GM21576 (cell line): ENCODE data around the gene CHN1.

Source experiments
- ATAC-seq: cut with Tn5 transposase; IDR thresholded peaks from one replicate; pipeline ENCODE4 v1.9.1; 2021; ENCODE audit warnings: mild to moderate bottlenecking, moderate library complexity; ENCODE audit not compliant: unreplicated experiment

Gene CHN1

DNA sequence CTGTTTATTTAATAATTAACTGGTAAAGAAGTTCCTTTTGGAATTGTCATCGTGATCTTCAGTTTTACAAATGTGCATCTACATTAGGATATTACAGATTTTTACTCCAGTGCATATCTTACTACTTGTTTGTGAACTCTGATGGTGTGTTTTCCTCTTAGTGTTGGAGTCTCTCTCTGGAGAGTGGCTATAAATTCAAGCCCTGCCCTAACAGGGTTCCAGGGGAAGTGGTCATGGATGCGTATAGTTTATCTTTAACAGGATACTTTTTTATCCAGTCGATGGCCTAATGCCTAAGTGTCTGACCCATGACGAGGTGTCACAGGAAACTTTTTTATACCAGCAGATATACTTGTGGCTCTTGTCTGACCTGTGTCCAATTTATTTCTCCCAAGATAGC is 75.4 kb downstream of the CHN1 start:
- no peak for ATAC-seq

DNA sequence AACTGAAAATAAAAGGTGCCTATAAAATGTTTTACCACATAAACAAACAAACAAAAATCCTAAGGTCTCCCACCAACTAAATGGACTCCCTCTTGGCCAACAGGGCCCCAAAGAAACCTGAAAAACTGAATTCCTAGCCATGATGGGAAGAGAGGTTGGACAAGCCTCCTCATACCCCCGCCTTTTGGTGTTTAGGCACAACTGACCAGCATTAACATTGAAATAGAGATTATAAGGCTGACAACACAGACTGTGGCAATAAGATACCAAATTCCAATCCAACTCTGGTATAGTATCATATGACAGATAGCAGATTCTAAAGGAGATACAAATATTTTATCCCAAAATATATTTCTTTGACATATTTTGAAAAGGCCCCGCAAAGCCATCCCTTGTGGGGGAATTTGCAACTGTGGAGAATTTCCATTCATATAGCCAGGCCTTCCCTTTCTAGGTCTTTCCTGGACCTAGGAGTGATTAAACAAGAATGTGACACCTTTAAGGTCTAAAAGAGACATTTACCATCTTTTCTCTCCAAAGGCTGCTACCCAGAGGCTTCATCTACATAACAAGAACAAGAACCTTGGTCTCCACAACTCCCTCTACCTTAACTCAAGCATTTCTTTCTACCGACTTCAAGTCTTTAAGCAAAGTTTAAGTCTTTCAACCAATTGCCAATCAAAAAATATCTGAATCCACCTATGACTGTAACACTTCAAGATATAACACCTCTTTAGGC is 80.0 kb downstream of the CHN1 start:
- ATAC-seq: no peak

DNA sequence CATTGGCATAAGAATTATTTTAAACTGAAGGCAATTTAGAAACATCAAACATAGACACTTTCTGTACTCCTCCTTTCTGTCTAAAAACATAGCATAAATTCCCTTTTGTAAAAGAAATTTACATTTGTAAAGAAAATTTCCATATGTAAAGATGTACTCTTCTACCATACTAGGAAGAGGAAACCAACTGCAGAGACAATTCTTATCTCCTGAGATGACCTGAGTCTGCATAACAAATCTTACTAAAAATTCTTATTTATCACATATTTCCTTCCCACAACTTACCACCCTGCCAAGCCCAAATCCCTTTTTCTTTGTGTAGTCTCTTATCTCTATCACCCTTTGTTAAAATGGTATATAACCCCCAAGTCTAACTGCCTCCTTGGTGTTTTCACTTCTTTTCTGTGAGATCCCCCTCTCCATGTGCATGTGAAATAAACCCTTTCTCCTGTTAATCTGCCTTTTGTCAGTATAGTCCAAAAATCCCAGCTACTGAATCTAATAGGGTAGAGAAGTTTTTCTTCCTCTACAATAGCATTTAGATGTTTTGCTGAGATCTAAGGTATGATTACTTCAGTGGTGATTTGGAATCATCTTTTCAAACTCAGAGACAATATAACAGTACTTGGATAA is 81.0 kb downstream of the CHN1 start:
- ATAC-seq: no peak

DNA sequence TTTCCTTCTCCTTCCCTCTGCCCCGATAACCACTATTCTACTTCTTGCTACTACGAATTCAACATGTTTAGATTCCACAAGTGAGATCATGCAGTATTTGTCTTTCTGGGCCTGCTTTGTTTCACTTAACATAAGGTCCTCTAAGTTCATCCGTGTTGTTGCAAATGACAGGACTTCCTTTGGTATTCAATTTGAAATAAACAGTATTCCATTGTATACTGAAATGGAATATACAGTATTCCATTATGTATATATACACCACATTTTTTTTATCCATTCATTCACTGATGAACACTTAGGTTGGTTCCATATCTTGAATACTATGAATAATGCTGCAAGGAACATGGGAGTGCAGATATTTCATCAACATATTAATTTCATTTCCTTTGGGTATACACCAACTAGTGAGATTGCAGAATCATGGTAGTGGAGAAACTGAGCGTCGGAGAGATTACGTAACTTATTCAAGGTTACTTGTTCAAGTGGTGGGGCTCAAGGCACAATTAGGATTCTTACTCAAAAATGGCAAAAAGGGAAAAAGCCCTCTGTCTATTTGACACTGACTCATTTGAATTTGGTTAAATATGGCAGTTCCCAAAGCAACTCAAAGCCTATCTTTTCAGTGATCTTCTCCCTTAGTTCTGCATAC is 85.1 kb downstream of the CHN1 start:
- no peak for ATAC-seq

DNA sequence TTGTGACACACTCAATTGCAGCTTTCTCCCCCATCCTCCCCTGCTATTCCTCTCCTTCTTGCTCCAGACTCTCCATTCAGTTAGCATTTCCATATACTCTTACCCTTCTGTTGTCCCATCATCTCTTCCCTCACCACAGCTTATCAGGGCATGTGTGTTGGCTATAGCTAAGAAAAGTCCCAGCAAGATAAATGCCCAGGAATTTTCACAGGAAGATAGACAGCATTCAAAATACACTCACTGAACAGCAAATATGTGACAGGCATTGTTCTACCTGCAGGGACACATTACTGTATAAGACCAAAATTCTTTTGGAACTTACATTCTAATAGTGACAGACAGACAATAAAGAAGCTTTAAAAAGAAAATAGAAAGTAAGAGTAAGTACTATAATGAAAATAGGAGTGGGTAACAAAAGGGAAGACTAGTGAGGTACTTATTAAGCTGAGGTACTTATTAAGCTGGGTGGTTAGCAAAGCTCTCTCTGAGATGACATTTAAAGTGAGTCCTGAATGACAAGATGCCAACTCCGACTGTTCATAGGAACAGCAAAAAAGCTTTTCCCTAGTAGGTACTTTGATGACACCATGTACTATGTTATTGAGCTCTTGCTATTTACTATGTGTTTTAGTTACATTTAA is 86.2 kb downstream of the CHN1 start:
- no peak for ATAC-seq

DNA sequence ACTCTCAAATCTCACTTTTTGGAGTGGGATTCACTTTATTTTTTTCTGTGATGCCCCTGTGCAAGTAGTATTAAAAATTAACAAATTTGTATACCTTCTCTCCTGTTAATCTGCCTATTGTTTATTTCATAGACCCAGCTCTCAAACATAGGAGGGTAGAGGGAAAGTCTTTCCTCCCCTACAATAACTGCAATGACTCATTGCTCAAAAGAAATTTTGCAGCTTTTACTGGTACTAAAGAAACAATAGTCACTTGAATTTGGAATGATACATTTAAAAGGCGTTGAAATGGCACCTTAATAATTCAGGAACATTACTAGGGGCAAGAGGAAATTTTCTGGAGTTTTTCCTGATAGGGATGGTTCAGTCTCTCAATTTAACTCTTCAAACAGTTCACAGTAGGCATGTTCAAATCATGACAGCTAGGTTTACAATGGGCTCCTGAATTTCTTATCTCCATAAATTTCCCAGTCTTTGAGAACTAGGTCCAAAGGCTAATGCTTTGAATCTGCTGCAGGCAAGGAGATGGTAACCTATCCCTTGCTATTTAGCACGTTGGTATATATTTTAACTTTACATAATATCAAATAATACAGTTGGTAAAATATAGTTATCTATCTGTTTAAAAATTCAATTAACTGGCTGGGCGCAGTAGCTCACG is 88.8 kb downstream of the CHN1 start:
- no peak for ATAC-seq

DNA sequence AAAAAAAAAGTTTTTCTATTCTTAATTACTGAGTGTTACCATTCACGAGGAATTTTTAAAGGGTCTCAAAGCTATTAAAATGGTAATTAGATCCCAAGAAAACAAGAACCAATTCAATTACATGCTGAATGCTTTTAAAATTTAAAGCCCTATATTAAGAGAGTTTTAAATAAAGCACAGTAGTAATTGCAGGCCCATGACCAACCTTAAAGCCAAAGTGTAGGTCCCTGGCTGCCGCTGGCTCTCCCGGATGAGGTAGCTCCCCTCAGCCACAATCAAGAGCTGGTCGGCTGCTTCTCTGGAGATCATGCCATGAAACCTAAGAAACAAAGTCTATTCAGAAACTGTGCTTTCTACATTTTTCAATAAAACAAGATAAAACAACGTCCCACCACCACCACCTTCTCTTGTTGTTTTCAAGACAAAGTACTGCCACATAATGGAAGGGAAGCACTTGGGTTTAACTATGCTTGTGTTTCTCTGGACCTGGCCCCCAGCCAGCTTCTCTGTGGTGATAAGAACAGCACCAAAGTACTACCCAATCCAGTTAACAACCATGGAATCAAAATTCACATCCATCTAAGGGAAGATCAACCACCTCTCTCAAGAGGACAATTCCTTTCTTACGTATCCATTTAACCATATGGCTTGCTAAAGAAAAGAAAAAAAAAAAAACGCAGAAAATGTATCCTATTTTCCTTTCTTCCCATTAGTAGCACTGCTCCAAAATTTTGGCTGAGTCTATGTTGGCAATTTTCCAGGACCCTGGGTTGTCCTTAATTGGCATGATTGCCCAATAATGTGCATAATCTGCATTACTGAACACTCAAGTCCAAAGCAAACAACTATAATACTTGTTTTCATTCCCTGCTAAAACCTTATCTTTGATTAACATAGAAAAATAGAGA is 90.1 kb downstream of the CHN1 start:
- ATAC-seq: no peak

DNA sequence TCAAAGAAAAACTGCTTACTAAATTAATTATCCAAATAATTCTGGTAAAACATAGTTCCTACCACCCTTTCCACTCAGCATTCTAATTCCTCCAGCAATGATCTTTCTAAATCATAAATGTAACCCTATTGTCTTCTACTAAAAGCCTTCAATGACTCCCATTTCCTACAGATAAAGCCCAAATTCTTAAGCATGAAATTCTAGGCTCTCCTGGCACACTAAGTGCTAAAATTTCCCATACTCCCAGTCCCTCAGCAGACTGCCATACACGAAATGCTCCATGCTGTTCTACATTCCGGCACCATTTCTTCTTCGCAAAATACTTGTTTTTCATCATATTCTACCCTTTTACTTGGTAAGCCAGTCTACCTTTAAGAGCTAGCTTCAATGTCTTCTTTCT is 96.9 kb downstream of the CHN1 start:
- ATAC-seq: no peak

DNA sequence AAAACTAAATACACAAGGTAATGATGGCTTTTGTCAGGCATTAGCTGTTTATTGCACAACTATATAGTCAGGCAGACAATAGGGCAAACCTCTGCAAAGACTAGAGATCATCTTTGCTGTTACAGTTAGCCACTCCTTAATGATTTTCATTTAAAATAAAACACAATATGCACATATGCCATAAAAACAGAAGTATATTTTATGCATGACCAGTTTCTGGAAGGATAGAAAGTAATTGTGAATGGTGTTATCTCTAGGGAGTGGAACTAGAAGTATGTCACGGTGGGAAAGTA is 102.0 kb downstream of the CHN1 start:
- ATAC-seq: no peak

DNA sequence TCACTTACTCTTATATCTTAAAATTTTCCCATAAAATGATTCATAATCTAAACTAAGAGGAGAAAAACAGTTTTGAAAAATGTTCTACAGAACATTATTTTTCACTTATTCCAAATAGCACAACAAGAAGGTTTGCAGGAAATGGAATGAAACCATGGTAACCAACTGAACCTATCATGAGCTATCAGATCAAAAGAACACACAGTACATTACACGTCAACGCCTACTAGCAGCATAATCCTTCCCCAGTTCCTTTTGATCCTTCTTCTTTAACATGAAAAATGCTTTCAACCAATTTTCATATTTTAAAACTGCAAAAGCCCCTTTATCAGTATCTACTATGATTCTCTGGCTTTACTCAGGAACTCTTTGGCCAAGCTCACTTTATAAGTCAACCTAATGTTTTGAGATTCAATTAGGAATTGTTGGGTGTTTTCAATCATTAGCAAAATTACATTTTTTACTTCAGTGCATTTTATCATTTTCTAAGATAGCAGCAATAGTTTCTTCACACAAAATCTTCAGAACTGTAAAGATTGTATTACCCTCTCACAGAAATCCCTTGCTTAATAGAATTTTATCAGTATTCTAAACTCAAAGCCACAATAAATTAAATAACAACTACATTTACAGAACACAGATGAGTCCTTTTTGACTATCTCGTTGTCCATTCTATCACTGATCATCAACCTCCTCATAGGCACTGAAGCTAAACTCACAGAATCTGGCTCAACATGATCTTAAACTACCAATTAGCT is 102.5 kb downstream of the CHN1 start:
- ATAC-seq: no peak

DNA sequence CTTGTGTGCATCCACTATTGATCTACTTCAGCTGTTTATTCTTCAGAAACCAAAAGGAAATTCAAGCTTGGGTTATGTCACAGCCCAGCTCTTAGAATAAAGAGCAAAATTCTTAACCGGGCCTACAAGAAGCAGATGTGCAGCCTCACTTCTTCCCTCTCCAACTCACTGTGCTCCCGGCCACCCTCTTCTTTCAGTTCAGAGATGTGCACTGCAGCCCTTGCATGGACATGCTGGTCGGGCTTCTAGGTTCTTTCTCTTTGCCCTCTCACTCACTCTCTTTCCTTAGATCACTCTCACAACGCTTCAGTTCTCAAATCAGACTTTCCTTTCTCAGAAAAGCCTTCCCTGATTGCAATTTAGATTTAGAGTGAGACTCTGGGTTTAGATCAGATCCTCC is 104.1 kb downstream of the CHN1 start:
- no peak for ATAC-seq

DNA sequence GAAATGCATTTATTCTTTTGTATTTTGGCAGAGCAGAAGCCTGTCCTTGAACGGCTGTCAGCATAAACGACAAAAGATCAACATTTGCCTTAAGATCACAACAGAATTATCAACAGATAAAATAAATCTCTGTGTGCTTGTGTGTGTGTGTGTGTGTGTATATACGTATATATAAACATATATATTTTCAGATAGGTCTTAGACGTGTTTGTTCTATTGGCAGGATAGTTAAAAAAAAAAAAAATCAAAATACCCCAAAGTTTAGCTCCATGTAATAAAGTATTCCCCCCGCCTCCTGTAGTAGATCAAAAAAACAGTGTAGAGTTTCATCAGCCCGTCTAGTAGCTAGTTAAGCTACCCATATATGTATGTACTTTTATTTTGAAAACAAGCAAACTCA is 107.9 kb downstream of the CHN1 start:
- no peak for ATAC-seq

DNA sequence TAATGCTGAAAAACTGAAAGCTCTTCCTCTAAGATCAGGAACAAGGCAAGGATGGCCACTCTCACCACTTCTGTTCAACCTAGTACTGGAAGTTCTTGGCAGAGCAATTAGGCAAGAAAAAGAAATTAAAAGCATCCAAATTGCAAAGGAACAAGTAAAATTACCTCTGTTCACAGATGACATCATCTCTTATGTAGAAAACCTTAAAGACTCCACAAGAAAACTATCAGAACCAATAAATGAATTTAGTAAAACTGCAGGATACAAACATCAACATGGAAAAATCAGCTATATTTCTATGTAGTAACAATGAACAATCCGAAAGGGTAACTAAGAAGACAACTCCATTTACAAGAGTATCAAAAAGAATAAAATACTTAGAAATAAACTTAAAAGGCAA is 112.2 kb downstream of the CHN1 start:
- ATAC-seq: no peak

DNA sequence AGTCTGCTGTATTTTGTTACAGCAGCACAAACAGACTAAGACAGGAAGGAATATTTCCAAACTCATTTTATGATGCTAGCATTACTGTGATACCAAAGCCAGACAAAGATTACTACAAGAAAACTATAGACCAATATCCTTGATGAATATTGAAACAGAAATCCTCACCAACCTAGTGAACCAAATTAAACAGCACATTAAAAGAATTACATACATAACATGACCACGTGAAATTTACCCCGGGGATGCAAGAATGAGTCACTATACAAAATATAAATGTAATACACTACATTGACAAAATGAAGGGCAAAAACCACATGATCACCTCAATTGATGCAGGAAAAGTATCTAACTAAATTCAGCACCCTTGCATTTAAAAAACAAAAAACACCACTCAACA is 112.6 kb downstream of the CHN1 start:
- no peak for ATAC-seq

DNA sequence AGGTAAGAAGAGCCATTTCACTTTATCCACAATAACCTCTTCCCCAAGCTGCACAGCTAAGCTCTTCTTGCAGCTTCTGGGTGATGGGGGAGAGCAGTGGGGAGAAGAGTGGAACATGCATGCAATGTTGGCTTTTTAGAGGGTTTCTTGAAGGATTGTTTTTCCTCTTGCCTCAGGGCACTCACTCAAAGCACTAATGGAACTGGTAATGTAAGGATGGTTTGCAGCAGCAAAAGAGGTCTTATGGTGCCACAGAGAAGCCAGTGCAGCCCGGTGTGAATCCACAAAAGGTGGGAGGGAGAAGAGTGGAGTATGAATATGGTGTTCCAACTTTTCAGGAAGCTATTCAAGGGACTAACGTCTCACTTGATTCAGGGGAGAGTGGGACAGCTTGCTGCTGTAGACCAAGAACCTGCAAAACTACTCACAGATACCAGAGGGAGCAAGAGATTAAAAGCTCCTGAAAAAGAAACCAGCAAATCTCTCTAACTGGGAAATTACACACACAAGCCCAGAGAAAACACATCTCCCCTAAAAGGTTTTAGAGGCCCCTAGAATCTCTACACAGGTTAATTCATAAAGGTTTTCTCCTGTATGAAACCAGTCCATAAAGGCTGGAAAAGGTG is 116.4 kb downstream of the CHN1 start:
- no peak for ATAC-seq

DNA sequence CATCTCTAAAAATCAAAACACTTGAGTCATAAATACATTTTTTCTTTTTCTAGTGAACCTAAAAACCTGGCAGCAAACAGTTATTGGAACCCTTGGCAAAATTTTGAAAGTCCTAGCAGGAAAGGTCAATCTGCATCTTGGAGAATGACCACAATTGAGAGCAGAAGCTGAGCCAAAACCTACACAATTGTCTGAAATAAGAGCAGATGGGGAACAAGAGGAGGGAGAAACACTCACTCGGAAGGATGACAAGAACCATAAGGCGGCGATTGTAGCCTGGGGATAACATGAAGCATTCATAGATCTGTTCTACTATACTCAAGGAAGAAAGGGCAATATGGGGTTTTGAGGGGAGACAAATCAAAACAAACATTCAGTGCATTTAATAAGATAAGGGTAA is 117.0 kb downstream of the CHN1 start:
- no peak for ATAC-seq

DNA sequence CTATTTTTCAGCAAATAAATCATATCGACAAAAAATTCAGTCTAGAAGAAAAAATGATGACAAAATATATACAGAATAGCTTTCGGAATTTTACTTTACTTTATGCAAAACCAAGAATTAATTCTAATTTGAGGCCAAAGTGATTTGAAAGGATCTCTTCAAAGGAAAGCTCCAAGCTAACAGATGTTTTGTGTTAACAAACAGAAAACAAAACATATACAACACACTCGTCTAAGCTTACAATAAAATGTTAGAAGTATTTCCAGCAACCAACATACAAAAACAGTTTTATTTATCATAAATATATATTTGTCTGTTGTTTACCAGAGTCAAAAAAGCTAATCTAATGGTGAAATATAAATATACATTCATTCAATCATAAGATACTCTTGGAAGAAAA is 122.8 kb downstream of the CHN1 start:
- ATAC-seq: no peak

DNA sequence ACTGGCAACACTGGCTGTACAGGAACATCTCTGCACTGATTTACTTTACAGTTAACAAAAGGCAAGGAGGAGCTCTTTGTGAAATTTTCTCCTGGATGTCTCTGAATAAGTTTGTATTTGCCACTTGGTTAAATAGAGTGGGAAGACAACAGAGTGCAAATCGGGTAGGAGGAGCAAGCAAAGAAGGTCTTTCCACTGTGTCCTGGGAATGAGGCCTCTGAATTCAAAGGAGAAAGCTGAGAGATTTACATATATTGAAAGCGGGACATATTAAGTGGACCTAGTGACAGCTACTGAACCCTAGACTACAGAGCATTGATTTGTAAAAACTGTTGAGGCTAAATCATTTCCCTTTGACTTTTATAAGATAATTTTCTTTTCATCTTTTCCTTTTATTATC is 123.5 kb downstream of the CHN1 start:
- ATAC-seq: no peak

DNA sequence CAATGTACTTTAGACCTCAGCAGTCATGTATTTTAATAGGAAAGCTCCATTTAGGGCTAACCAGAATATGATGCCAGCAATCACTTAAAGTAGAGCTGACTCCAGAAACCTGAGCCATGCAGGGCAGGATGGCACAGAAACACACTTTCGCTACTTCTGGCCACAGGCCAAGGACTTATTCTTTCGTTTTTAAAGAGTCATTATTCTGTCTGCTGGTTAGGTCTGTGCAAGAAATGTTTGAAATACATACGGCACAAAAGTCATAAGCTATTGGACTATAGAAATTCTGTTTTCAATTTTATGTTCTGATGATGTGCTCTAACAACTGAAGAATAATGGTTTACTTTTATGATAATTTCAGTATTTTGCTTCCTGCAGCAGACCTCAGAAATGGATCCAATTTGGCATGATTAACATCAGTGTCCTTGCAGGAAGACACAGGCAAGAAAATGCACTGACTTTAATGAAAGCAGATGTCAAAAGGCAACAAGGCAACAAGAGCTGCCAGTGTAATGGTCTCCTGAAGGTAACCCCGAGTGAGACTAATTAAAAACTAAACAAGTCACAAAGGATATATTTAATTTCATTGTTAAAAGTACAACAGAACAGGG is 126.5 kb downstream of the CHN1 start:
- ATAC-seq: no peak
